ENCODE data around the gene NWD2. TPM values are rescaled to one million over a fixed set of nuclear protein-coding genes. Genes with fewer than 3 reads are reported as not detected.

The NWD2 gene
- polyA plus RNA-seq, 1 donor from 2014 or later = 0.06 TPM

DNA sequence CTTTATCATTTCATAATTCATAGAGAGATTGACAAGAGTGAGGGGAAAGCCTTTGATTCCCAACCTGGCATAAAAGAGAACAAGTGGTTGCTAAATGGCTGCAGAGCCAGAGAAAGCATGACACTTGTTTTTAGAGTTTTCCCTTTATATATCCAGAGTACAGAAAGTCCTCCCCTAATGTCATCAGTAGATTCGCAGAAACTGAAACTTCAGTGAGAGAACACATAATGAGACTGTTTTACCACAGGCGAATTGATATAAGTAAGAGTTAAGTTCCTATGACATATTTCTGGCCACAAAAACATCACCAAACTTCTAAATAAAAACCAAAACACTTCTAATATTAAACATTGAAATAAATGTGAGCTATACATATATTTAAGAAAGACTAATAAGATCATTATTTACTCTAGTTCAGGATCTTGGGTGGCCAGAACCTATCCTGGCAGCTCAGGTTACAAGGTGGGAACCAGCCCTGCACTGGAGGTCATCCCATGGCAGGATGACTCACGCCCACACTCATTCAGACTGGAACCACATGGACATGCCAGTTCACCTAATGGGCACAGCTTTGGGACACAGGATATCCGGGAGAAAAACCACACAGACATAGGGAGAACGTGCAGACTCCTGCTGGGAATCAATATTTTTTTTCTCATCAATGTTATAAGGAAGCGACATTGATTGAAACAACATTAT is 35.5 kb downstream of the NWD2 start:
- H3K9me2 ChIP-seq (ENCODE audit: insufficient read depth, low read length) = no peaks in the 10 kb centered on the region
- no peak for TF ChIP-seq POLR2AphosphoS5 (IDR thresholded peaks at IDR 0.05)
- no peak overlapping the region for H2AFZ ChIP-seq (ENCODE audit: low read depth, low read length)
- no peaks in the 10 kb centered on the region for H3K27me3 ChIP-seq (ENCODE audit: insufficient read depth, low read depth, low read length)
- H3K9me3 ChIP-seq (ENCODE audit: low read length) = no peaks in the 10 kb centered on the region
- H3K4me3 ChIP-seq (ENCODE audit: low read length) = no peak overlapping the region
- no peaks in the 10 kb centered on the region for H3F3A ChIP-seq (ENCODE audit: insufficient read depth, low read length, poor library complexity, severe bottlenecking)
- no peaks in the 10 kb centered on the region for H3K36me3 ChIP-seq (ENCODE audit: insufficient read depth, low read length)
- no peak overlapping the region for H3K4me2 ChIP-seq (ENCODE audit: low read length)
- H3K9ac ChIP-seq (ENCODE audit: low read length) = no peak overlapping the region
- H3K27ac ChIP-seq (ENCODE audit: low read length) = no peak overlapping the region
- no peaks in the 10 kb centered on the region for H4K20me1 ChIP-seq (ENCODE audit: insufficient read depth)
- H3K79me2 ChIP-seq (replicated peaks; ENCODE audit: insufficient read depth, low read length) = no peaks in the 10 kb centered on the region

DNA sequence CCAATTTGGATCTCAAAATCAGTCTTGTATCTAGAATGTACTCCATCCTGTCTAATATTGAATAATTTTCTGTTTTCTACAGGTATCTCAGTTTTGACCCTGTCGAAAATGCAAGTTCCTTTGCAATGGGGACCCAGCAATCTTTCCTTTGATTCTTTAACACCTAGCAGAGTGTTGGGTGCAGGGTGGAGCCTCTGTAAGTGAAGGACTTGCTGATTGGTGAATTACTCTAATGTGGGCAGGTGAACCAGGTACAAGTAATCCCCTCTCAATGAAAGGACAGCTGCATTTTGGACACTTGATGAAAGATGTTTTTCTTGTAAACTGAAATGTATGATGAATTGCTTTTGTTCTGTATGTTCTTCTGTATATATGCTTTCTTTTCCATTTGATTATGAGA is 54.9 kb downstream of the NWD2 start:
- no peak overlapping the region for H2AFZ ChIP-seq (ENCODE audit: low read depth, low read length)
- H3K27ac ChIP-seq (ENCODE audit: low read length) = no peak overlapping the region
- no peak overlapping the region for H3K4me2 ChIP-seq (ENCODE audit: low read length)
- H3K36me3 ChIP-seq (ENCODE audit: insufficient read depth, low read length) = no peaks in the 10 kb centered on the region
- H3F3A ChIP-seq (ENCODE audit: insufficient read depth, low read length, poor library complexity, severe bottlenecking) = no peaks in the 10 kb centered on the region
- H3K9me3 ChIP-seq (ENCODE audit: low read length) = no peaks in the 10 kb centered on the region
- no peaks in the 10 kb centered on the region for H4K20me1 ChIP-seq (ENCODE audit: insufficient read depth)
- no peaks in the 10 kb centered on the region for H3K79me2 ChIP-seq (replicated peaks; ENCODE audit: insufficient read depth, low read length)
- TF ChIP-seq EZH2 (IDR thresholded peaks at IDR 0.05; ENCODE audit: borderline replicate concordance, insufficient read depth, low read length, poor library complexity, severe bottlenecking) (no peak), MXI1 (conservative IDR thresholded peaks at IDR 0.05; ENCODE audit: poor library complexity, severe bottlenecking) (no peak), POLR2AphosphoS5 (IDR thresholded peaks at IDR 0.05) (no peak), TAF1 (IDR thresholded peaks at IDR 0.05; ENCODE audit: low read depth) (no peak), SMC3 (conservative IDR thresholded peaks at IDR 0.05; ENCODE audit: poor library complexity) (no peak), EP300 (conservative IDR thresholded peaks at IDR 0.05; ENCODE audit: poor library complexity, severe bottlenecking) (no peak)
- TF ChIP-seq, protein P1, sequence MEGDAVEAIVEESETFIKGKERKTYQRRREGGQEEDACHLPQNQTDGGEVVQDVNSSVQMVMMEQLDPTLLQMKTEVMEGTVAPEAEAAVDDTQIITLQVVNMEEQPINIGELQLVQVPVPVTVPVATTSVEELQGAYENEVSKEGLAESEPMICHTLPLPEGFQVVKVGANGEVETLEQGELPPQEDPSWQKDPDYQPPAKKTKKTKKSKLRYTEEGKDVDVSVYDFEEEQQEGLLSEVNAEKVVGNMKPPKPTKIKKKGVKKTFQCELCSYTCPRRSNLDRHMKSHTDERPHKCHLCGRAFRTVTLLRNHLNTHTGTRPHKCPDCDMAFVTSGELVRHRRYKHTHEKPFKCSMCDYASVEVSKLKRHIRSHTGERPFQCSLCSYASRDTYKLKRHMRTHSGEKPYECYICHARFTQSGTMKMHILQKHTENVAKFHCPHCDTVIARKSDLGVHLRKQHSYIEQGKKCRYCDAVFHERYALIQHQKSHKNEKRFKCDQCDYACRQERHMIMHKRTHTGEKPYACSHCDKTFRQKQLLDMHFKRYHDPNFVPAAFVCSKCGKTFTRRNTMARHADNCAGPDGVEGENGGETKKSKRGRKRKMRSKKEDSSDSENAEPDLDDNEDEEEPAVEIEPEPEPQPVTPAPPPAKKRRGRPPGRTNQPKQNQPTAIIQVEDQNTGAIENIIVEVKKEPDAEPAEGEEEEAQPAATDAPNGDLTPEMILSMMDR (IDR thresholded peaks at IDR 0.05; ENCODE audit: poor library complexity, severe bottlenecking) = no peak
- TF ChIP-seq, protein P2, sequence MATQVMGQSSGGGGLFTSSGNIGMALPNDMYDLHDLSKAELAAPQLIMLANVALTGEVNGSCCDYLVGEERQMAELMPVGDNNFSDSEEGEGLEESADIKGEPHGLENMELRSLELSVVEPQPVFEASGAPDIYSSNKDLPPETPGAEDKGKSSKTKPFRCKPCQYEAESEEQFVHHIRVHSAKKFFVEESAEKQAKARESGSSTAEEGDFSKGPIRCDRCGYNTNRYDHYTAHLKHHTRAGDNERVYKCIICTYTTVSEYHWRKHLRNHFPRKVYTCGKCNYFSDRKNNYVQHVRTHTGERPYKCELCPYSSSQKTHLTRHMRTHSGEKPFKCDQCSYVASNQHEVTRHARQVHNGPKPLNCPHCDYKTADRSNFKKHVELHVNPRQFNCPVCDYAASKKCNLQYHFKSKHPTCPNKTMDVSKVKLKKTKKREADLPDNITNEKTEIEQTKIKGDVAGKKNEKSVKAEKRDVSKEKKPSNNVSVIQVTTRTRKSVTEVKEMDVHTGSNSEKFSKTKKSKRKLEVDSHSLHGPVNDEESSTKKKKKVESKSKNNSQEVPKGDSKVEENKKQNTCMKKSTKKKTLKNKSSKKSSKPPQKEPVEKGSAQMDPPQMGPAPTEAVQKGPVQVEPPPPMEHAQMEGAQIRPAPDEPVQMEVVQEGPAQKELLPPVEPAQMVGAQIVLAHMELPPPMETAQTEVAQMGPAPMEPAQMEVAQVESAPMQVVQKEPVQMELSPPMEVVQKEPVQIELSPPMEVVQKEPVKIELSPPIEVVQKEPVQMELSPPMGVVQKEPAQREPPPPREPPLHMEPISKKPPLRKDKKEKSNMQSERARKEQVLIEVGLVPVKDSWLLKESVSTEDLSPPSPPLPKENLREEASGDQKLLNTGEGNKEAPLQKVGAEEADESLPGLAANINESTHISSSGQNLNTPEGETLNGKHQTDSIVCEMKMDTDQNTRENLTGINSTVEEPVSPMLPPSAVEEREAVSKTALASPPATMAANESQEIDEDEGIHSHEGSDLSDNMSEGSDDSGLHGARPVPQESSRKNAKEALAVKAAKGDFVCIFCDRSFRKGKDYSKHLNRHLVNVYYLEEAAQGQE (IDR thresholded peaks at IDR 0.05; ENCODE audit: borderline replicate concordance) = no peak
- no peak overlapping the region for H3K4me3 ChIP-seq (ENCODE audit: low read length)
- H3K9ac ChIP-seq (ENCODE audit: low read length) = no peak overlapping the region
- H3K27me3 ChIP-seq (ENCODE audit: insufficient read depth, low read depth, low read length) = no peaks in the 10 kb centered on the region
- H3K9me2 ChIP-seq (ENCODE audit: insufficient read depth, low read length) = no peaks in the 10 kb centered on the region

DNA sequence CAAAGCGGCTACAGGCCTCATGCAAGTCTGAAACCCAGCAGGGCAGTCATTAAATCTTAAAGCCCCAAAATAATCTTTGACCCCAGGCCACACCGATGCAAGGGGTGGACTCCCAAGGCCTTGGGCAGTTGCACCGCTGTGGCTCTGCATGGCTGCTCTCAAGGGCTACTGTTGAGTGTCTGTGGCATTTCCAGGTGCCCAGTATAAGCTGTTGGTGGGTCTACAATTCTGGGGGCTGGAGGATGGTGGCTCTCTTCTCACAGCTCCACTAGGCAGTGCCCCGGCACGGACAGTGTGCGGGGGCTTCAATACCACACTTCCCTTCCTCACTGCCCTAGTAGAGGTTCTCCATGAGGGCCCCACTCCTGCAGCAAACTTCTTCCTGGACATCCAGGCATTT is 60.1 kb downstream of the NWD2 start:
- no peak overlapping the region for H3K27ac ChIP-seq (ENCODE audit: low read length)
- H3K9me2 ChIP-seq (ENCODE audit: insufficient read depth, low read length) = no peaks in the 10 kb centered on the region
- H3K79me2 ChIP-seq (replicated peaks; ENCODE audit: insufficient read depth, low read length) = no peaks in the 10 kb centered on the region
- TF ChIP-seq EZH2 (IDR thresholded peaks at IDR 0.05; ENCODE audit: borderline replicate concordance, insufficient read depth, low read length, poor library complexity, severe bottlenecking) (no peak), EP300 (conservative IDR thresholded peaks at IDR 0.05; ENCODE audit: poor library complexity, severe bottlenecking) (no peak), MXI1 (conservative IDR thresholded peaks at IDR 0.05; ENCODE audit: poor library complexity, severe bottlenecking) (no peak), SMC3 (conservative IDR thresholded peaks at IDR 0.05; ENCODE audit: poor library complexity) (no peak), POLR2AphosphoS5 (IDR thresholded peaks at IDR 0.05) (no peak), RAD21 (conservative IDR thresholded peaks at IDR 0.05) (no peak), TAF1 (IDR thresholded peaks at IDR 0.05; ENCODE audit: low read depth) (no peak)
- TF ChIP-seq, protein P1 (IDR thresholded peaks at IDR 0.05; ENCODE audit: poor library complexity, severe bottlenecking) = no peak
- TF ChIP-seq, protein P2 (IDR thresholded peaks at IDR 0.05; ENCODE audit: borderline replicate concordance) = no peak
- no peaks in the 10 kb centered on the region for H3K9me3 ChIP-seq (ENCODE audit: low read length)
- H3K4me2 ChIP-seq (ENCODE audit: low read length) = no peak overlapping the region
- no peak overlapping the region for H2AFZ ChIP-seq (ENCODE audit: low read depth, low read length)
- no peaks in the 10 kb centered on the region for H4K20me1 ChIP-seq (ENCODE audit: insufficient read depth)
- no peak overlapping the region for H3K4me3 ChIP-seq (ENCODE audit: low read length)
- H3K27me3 ChIP-seq (ENCODE audit: insufficient read depth, low read depth, low read length) = no peaks in the 10 kb centered on the region
- no peaks in the 10 kb centered on the region for H3K36me3 ChIP-seq (ENCODE audit: insufficient read depth, low read length)
- H3K9ac ChIP-seq (ENCODE audit: low read length) = no peak overlapping the region
- no peaks in the 10 kb centered on the region for H3F3A ChIP-seq (ENCODE audit: insufficient read depth, low read length, poor library complexity, severe bottlenecking)
